SKM-1 treated with dmso at 0.1 percent for 144 hours (cell line): Measurements from ENCODE around the gene ZBTB18.
"Not testable (repeated sequence)": the region's sequence is repeated elsewhere in the genome, so short reads cannot be mapped to it uniquely, and the experiment has no call there.

Source experiments
- DNase-seq: peaks from one replicate; lab custom pipeline; 2025; ENCODE audit not compliant: unreplicated experiment; lab: John Stamatoyannopoulos, UW

Gene ZBTB18

DNA sequence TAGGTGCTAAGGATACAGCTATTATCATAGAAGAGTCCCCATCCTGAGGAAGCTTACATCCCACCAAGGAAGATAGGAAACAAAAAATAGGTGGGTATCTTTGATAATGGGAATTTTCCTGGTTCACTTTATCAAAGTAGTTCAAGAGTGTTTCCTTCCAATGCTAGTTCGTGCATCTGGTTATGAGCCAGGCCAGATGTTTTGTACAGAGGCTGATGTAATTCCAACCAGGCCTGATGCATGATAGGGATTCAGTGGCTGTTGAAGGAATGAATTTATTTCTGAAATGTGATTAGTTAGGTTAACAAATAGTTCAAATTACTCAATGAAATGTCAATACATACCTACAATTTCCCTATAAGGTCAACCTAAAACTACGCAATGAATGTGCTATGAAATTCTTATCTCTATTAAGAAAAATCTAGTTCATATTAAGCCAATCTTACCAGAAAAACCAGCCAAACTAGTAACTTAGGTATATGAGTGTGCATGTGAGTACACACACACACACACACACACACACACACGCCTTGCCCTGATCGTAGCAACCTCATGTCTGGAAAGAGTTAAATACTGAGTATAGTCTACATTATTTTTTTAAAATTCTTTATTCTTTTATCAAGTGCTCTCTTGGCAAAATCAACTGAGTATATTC is 9.5 kb upstream of the ZBTB18 start:
- no peak for DNase-seq

GRCh38 chr1:244042293-244042692 is 8.8 kb upstream of the ZBTB18 start:
- no peak for DNase-seq

DNA sequence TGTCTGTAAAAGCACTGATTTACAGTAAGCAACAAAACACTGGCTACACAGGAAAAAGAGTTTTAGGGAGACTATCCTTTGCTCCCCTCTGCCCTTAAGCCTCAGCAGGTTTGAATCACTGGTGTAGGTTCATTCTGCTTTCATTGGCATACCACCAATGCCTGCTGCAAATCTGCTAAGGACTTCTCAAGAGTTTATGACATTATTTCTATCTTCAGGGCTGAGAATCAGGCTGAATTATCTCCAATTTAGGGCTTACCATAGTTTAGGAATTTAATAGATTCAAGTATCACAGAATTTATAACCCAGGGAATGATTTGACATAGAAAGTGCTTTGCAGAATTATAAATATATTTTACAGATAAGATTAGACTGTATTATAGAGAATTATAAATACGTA is 6.7 kb upstream of the ZBTB18 start:
- no peak for DNase-seq

- DNase-seq: not testable (repeated sequence)
Observed at GRCh38 chr1:244046254-244046653, 4.8 kb upstream of the ZBTB18 start.

DNA sequence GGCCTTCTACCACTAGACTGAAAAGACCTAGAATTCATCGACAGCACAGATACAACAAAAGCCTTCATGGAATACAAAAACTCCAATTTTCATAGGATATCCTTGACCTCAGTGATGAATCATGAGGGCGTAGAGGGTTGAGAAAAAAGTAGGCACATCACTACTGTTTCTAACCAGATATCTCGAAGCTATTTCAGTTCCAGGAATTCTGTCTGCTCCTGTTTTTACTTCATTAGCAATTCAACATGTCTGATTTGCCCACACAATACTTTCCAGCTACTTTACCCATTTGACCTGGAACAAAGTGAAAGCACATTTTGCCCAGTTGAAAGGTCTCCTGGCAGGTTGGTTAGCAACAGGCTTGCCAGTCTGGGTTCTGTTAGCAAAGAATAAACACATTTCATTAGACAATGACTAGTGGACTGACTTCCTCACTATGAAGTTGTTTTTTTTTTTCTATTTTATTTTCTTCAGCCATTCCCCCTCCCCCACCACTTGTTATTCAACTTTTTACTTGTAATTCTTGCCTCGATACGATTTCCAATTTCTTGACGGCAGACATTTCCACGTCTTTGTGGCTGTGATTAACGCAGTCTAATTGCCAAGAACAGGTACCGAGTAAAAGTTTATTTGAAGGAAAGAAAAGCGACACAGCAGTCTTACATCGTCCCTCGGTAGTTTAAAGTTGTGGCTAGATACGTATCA is 4.0 kb upstream of the ZBTB18 start:
- DNase-seq: no peak

DNA sequence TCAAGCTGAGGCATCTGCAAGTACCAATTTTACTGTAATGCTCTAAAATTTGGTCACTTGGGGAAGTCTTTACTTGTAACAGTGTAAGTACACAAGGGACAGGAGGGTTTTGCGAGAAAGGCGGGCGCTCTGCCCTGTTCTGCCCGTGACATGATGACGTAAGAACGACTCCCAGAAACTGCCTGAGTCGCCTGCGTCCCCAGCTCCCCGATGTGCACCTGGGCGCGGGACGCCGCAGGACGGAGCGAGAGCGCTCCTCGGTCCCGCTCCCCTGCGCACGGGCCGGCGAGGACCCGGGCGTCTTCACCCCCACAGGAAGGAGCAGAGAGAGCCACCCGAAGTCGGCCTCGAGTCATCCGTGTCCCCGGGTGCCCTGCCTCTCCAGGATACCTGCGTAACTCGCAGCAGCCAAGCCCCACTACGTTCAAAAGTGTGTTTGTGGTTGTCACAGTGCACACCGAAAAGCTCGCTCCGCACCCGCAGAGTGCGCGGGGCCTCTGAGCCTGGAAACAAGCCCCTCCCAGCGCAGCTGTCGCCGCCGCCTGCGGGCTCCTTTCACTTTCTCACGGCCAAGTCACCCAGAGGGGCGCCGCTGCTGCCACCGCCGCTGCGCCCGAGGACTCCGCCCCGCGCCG is 3.3 kb upstream of the ZBTB18 start:
- DNase-seq: peak; percentile 67

- peak; percentile 100 for DNase-seq
Observed at GRCh38 chr1:244048256-244049161, 2.6 kb upstream of the ZBTB18 start.

- DNase-seq: peak; percentile 53
Observed at GRCh38 chr1:244049162-244050013, 1.7 kb upstream of the ZBTB18 start.

DNA sequence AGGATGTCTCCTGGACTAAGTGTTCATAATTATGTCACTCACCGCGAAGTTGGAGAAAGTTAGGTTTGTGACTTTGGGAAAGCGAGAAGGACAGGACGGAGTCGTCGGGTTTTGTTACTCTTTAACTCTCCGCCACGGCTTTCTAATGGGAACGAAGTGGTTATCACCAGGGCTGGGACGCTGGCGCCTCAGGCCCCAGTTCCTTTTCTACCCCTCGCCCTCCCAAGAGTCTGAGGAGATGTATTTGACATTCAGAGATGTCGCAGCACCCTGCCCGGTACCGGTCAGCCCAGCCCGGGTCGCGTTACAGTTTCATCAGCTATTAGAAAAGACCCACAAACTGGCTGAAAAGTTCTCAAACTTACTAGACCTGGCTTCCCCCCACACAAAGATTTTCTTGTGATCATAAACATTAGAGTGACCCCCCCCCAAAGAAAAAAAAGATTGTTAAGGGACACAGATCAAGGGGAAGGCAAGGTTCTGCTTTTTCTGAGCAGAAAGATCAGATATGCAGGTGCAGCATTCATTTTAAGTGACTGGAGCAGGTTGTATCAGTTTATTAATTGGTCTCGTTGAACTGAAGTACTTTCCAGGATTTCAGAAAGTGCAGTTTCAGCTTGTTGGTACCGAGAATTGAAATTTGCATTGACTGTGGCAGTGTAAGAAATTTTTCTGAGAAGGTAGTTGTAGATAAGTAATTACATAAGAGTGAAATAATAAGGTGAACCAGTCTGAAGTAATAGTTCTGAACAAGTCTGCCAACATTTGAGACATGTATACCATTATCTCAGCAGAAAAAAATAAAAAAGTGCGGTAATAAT is 859 bp upstream of the ZBTB18 start:
- DNase-seq: no peak

GRCh38 chr1:244052016-244052727 is 1.1 kb downstream of the ZBTB18 start:
- peak; percentile 44 for DNase-seq

DNA sequence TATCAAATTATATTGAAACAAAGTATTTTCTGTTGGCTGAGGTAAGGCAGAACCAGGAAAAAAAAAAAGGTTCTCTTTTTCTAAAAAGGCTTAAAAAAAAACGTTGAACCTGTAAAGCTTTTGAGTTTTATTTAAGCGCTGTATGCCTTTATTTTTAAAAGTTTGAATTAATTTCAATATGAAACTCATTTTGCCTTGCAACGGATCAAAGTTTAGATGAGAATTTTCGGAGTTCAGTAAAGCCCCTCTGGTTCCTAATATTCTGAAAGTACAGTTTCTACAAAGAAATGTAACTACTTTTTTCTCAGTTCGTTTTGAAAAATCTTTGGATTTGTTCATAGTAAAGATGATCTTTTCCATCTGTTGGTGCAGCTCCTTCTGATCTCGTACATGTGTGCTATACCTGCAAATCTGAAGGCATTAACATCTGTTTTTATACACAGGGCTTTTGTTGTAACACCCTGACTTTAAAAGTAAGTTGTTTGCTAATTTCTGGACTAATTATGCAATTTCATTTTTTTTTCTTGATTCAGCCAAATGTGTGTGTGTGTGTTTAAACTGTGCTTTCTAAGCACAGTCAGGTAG is 1.7 kb downstream of the ZBTB18 start:
- DNase-seq: no peak

DNA sequence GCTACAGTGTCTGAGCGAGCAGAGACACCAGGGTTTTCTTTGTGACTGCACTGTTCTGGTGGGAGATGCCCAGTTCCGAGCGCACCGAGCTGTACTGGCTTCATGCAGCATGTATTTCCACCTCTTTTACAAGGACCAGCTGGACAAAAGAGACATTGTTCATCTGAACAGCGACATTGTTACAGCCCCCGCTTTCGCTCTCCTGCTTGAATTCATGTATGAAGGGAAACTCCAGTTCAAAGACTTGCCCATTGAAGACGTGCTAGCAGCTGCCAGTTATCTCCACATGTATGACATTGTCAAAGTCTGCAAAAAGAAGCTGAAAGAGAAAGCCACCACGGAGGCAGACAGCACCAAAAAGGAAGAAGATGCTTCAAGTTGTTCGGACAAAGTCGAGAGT is 2.7 kb downstream of the ZBTB18 start:
- DNase-seq: no peak

DNA sequence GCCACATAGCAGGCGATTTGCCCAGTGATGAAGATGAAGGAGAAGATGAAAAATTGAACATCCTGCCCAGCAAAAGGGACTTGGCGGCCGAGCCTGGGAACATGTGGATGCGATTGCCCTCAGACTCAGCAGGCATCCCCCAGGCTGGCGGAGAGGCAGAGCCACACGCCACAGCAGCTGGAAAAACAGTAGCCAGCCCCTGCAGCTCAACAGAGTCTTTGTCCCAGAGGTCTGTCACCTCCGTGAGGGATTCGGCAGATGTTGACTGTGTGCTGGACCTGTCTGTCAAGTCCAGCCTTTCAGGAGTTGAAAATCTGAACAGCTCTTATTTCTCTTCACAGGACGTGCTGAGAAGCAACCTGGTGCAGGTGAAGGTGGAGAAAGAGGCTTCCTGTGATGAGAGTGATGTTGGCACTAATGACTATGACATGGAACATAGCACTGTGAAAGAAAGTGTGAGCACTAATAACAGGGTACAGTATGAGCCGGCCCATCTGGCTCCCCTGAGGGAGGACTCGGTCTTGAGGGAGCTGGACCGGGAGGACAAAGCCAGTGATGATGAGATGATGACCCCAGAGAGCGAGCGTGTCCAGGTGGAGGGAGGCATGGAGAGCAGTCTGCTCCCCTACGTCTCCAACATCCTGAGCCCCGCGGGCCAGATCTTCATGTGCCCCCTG is 3.3 kb downstream of the ZBTB18 start:
- DNase-seq: no peak

DNA sequence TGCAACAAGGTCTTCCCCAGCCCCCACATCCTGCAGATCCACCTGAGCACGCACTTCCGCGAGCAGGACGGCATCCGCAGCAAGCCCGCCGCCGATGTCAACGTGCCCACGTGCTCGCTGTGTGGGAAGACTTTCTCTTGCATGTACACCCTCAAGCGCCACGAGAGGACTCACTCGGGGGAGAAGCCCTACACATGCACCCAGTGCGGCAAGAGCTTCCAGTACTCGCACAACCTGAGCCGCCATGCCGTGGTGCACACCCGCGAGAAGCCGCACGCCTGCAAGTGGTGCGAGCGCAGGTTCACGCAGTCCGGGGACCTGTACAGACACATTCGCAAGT is 3.8 kb downstream of the ZBTB18 start:
- DNase-seq: no peak

DNA sequence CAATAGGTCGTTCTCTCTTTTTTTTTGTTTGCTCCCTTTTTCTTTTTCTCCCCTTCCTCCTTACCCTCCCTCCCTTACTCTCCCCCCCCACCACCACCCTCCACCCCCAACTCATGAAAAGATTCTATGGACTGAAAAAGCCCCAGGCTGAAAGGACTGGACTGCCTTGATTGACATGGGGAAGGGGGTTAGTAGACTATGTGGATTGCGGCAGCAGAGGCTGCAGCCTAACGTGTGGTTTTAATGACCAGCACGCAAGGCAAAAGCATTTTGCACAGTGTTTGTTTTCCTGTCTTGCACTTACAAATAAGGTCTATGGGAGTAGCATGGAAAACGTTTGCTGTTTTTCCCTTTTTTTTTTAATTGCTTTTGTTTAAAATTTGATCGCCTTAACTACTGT is 5.5 kb downstream of the ZBTB18 start:
- DNase-seq: no peak

DNA sequence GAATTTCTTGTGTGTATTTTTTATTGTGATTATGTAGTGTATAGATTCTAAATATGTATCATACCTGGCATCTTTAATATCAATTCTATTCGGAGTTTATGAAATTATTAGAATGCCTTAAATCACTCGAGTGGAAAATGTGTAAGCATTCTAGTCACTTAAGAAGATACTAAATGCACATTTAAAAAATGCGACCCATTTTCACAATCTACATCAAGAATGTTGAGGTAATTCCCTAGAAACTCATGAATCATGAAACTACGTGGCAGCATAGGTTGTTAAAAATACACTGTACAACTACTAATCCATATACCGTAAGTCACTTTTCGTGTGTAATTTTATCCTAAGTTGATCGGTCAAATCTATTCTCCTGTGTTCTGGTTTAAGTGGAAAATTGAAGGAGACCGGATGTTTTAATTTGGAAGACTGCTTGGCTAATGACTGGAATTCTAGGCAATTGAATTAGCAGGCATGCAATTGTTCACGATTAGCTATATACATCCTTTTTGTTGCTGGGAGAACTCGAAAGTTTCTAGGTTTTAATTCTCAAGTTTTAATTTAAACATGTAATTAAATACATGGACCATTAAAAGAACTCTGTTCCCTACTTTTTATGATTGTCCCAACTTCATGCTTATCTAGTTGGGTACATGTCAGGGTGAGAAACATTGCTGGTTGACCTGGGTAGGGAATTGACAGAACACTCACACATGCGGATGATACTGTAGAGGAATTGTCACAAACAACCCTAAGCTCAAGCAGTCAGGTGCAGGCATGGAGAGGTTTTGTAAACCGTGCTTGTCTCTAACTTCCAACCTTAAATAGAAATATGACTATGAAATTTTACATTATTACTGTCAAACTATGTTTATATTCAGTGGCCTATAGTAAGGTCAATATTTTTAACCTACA is 6.6 kb downstream of the ZBTB18 start:
- no peak for DNase-seq

DNA sequence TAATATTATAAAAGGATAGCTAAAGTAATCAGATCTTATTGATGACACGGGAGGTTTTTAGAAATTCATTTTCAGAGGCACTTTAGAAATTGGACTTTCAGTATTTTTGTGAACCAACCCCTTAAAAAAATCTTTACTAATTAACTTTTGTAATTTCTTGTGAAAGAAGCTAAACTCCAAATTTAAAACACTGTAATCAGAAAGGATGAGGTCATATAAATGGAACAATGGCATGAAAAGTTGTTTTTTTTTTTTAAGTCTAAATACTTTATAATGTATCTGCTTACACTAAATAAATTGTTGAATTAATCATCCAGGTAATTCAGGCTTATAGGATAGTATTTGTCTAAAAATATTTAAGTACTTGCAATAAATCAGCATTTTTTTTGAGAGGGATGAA is 9.0 kb downstream of the ZBTB18 start:
- no peak for DNase-seq
